ENCODE results near the gene CFH.

- TF ChIP-seq POLR2A (IDR thresholded peaks at IDR 0.05; ENCODE audit: low read depth, low read length): no peak
- no peak for TF ChIP-seq TAF1 (IDR thresholded peaks at IDR 0.05; ENCODE audit: borderline replicate concordance, low read depth, low read length)
- no peak for TF ChIP-seq POLR2AphosphoS5 (IDR thresholded peaks at IDR 0.05; ENCODE audit: low read depth, low read length)
These were observed 122.8 kb downstream of the CFH start, which contains the start of gene CFHR3 for GRCh38 chr1:196774603-196775002.

Data from GM12892 (cell line).